ENCODE data around the gene COLEC11. TPM values are rescaled to one million over a fixed set of nuclear protein-coding genes. Genes with fewer than 3 reads are reported as not detected.
"Not testable (repeated sequence)": the region's sequence is repeated elsewhere in the genome, so short reads cannot be mapped to it uniquely, and the experiment has no call there.

COLEC11 gene
- total RNA-seq, 1 experiment from 2014 or later = 2.1 TPM

DNA sequence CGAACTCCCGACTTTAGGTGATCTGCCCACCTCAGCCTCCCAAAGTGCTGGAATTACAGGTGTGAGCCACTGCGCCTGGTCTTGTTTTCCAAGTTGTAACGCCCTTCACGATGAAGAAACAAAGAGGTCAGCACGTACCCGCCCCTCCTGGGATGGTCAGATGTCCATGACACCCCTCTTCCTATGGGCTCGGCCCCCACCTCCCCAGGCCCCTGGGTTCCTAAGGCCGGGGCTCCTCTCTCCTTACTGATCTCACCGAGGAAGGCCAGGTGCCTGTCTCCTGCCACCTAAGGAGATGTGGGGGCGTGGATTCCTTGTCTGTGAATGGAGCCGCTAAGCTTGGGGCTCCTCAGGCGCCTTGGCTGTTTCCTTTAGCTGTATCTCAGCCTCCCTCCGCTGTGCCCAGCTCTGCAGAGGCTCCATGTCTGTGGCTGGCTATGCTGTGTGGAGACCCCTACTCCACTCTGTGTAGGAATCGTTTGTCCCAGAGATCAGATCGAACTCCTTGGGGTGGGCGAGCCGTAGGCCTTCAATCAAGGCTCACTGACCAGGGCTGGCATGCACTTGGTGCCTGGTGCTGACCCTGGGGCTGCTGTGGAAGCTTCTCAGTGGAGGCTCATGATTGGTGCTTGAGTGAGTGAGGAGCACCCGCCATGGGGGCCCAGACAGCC is 8.8 kb downstream of the COLEC11 start:
- in situ Hi-C loops (cut with HindIII; ENCODE audit: low sequenced_read_pairs) = no loop called here
- no peak for DNase-seq (ENCODE audit: low spot score)

DNA sequence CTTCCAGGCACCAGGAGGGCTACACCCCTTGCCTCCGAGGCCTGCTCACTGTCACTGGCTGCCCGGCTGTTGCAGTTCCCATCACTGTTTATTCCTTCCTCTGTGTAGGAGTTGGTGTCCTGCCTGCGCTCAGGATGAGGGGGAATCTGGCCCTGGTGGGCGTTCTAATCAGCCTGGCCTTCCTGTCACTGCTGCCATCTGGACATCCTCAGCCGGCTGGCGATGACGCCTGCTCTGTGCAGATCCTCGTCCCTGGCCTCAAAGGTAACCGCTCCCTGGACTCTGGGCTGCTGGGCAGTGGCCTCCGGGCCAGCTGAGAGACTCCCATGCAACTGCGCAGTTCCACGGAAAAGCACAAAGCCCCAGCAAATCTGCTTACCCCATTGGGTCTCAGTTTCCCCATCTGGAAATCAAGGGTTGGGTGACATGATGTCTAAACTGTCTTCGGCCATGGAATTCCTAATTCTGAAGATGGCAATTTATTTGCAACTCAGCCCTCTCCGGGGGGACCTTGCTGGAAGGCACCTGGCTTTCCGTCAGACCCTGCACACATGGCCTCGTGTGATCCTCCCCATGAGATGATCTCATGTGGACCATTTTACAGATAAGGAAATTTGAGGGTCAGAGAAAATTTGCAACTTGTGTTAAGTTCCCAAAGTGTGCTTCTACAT is 9.4 kb downstream of the COLEC11 start:
- in situ Hi-C loops (cut with HindIII; ENCODE audit: low sequenced_read_pairs) = no loop called here
- peak; percentile 78 for DNase-seq (ENCODE audit: low spot score)

DNA sequence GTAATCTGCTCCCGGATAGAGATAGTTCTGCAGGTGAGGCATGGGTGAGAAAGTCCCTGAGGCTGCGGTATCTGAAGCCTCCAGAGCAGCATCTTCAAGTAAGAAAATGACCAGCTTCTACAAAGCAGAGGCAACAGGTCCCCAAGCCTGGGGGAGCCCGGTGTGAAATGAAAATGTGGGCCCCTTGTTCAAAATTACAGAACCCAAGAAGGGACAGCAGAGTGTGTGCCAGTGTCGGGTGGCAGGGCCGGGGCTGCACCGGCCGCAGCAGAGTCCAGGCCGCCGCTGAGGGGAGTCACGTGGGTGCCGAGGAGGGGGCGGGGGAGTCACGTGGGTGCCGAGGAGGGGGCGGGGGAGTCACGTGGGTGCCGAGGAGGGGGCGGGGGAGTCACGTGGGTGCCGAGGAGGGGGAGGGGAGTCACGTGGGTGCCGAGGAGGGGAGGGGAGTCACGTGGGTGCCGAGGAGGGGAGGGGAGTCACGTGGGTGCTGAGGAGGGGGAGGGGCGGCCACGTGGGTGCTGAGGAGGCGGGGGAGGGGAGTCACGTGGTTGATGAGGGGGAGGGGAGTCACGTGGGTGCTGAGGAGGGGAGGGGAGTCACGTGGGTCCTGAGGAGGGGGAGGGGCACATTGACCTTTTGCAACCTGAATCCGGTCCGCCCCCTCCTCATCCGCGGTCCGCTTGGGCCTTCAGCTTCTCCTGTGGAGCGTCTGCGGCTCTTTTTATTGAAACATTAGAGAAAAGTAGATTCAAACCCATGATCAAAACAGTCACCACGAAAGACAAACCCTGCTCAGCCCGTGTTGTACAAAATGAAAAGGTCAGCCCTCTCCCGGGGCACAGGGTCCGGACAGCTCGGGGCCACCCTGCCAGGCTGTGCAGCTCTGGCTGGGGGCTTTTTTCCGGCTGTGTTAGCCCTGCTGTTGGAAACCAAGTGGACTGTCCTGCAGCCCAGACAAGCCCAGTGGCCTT is 10.4 kb downstream of the COLEC11 start:
- DNase-seq (ENCODE audit: low spot score) = no peak
- in situ Hi-C loops (cut with HindIII; ENCODE audit: low sequenced_read_pairs) = no loop called here

DNA sequence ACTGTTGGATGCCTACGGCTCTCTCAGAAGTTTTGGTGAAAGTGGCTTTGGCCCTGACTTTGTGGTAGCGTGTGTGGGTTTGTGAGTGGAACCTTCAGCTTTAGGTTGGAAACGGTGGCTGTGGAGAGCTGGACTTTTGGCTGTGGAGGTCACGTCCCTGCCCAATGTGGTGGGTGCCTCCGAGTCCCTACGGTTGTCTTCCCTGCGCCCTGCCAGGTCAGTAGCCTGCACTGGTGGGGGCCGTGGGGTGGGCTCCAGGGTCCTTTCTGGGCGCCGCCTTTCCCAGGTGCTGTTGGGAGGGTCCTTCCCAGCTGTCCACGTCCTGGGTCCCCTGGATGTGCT is 11.1 kb downstream of the COLEC11 start:
- DNase-seq (ENCODE audit: low spot score) = no peak
- in situ Hi-C loops (cut with HindIII; ENCODE audit: low sequenced_read_pairs) = no loop called here

- in situ Hi-C loops (cut with HindIII; ENCODE audit: low sequenced_read_pairs) = no loop called here
- peak; percentile 76 for DNase-seq (ENCODE audit: low spot score)
Observed at GRCh38 chr2:3606370-3607201, 11.7 kb downstream of the COLEC11 start.

- in situ Hi-C loops (cut with HindIII; ENCODE audit: low sequenced_read_pairs) = no loop called here
- no peak for DNase-seq (ENCODE audit: low spot score)
Observed at GRCh38 chr2:3608373-3609278, 13.7 kb downstream of the COLEC11 start.

GRCh38 chr2:3609279-3609673 is 14.4 kb downstream of the COLEC11 start:
- DNase-seq (ENCODE audit: low spot score); in situ Hi-C loops (cut with HindIII; ENCODE audit: low sequenced_read_pairs): not testable (repeated sequence)

GRCh38 chr2:3610415-3610814 is 15.5 kb downstream of the COLEC11 start:
- DNase-seq (ENCODE audit: low spot score) = no peak
- in situ Hi-C loops (cut with HindIII; ENCODE audit: low sequenced_read_pairs) = no loop called here

DNA sequence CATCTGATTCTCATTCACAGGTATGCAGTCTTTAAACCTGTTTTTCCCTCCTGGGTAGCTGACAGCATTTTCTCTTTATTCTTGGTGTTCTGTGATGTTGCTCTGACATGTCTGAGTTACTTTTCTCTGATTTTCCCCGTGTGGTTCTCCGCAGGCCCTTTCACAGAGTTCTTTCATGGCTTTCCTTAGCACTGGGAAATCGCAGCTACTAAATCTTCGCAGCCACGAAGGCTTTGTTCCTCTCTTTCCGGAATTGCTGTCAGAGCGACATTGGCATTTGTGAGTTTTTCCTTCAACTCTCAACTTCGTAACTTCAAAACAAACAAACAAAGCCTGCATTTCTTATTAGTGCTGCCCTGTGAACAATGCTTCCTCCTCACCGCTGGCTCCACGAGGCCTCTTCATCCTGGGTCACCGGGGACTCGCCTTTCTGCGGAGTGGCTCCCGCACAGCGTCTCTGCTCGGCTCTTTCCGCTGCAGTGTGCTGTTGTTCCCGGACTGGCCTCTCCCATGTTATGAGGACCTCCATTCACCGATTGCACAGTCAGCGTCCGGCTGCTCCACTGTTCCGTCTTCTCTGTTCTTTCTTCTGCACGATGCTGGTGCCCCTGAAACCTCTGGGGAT is 16.1 kb downstream of the COLEC11 start:
- DNase-seq (ENCODE audit: low spot score) = no peak
- in situ Hi-C loops (cut with HindIII; ENCODE audit: low sequenced_read_pairs) = no loop called here

DNA sequence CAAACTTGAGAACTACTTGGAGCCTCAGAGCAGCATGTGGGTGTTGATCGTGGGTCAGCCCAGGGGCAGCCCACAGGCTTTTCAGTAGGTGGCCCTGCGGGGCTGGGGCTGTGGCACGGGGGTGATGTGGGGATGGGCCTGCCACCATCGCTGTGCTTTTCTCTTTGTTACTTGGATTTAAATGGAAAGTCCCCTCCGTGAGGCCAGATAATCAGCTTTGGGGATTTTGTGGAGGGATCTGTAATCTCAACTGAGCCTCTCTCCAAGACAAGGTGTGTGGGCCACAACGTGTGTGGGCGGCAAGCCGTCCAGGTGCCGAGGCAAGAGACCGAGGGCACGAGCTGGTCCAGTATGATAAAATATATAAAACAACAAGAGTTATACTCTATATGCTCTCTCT is 16.7 kb downstream of the COLEC11 start:
- in situ Hi-C loops (cut with HindIII; ENCODE audit: low sequenced_read_pairs) = no loop called here

DNA sequence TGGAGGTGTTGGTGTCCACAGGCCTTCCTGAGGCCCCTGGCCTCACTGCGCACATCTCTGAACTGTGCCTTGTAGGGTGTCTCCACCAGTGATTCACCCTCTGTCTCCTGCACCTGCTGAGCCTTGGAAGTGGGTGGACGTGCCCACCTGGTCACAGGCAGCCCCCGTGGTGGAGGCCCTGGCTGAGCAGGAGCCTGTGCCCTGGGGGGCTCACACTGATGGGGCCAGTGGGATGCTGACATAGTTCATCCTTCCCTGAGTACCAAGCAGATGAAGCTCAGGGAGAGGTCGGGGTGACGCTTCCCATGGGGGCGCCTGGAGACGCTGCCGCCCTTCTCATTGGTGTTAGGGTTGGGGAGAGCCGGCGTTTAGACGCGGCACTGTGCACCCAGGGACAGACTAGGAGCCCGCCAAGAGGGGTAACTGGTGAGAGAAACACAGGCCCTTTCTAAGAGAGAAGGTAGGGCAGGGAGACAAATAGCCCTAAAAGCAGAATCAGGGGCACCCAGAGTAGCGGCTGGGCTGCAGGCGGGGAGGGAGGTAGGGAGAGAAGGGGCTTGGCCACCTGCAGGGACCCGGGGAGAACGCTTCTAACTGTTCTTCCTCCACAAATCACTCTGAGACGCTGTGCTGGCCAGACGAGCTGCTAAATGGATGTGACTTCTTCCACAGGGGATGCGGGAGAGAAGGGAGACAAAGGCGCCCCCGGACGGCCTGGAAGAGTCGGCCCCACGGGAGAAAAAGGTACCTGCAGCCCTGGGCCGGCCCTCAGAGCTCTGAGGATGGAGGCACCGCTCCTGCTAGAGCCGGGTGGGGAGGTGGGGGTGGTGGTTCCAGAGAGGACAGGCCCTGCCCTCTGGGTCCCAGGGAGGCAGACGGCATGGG is 18.0 kb downstream of the COLEC11 start:
- no peak for DNase-seq (ENCODE audit: low spot score)
- in situ Hi-C loops (cut with HindIII; ENCODE audit: low sequenced_read_pairs) = no loop called here

More for the DNA sequence above, 16.7 kb downstream of the COLEC11 start:
- DNase-seq (ENCODE audit: low spot score) = no peak

DNA sequence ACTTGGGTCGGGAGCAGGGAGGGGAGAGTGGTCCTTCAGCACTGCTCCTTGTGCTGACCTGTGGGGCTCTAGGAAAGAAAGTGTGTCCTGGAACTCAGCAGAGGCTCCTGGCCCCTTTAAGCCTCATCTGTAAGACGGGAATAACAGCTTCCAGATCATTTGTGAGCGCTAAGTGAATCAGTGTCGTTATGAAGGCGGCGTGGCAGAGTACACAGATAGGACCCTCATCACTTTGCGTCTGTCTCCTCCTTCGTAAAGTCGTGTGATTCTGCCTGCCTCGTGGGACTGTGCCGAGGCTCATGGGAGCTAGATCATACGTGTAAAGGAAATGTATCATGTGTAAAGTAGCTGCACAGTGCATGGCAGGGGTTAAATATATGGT is 18.6 kb downstream of the COLEC11 start:
- DNase-seq (ENCODE audit: low spot score) = no peak
- in situ Hi-C loops (cut with HindIII; ENCODE audit: low sequenced_read_pairs) = no loop called here

DNA sequence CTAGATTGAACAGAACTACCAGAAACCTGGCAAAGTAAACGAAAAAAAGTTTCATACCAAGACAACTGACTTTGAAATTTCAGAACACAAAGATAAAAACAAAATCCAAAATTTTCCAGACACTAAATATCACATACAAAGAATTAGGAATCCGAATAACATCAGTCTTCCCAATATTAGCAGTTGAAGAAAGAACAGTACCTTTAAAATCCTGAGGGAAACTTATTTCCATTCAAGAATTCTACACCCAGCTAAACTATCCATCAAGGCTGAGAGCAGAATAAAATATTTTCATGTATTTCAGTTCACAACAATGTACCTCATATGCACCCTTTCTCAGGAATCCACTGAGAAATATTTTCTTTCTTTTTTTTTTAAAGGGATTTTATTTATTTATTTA is 19.8 kb downstream of the COLEC11 start:
- DNase-seq (ENCODE audit: low spot score); in situ Hi-C loops (cut with HindIII; ENCODE audit: low sequenced_read_pairs): not testable (repeated sequence)

DNA sequence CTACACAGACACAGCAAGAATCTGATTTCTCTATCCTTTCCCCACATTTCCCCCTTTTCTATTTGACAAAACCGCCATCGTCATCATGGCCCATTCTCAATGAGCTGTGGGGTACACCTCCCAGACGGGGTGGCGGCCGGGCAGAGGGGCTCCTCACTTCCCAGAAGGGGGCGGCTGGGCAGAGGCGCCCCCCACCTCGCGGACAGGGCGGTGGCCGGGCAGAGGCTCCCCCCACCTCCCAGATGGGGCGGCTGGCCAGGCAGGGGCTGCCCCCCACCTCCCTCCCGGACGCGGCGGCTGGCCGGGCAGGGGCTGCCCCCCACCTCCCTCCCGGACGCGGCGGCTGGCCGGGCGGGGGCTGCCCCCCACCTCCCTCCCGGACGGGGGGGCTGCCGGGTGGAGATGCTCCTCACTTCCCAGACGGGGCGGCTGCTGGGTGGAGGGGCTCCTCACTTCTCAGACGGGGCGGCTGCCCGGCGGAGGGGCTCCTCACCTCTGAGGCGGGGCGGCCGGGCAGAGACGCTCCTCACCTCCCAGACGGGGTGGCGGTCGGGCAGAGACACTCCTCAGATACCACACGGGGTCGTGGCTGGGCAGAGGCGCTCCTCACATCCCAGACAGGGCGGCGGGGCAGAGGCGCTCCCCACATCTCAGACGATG is 20.8 kb downstream of the COLEC11 start:
- in situ Hi-C loops (cut with HindIII; ENCODE audit: low sequenced_read_pairs) = not testable (repeated sequence)

GRCh38 chr2:3616435-3617197 is 21.7 kb downstream of the COLEC11 start:
- DNase-seq (ENCODE audit: low spot score); in situ Hi-C loops (cut with HindIII; ENCODE audit: low sequenced_read_pairs): not testable (repeated sequence)

More for the DNA sequence above, 20.8 kb downstream of the COLEC11 start:
- not testable (repeated sequence) for DNase-seq (ENCODE audit: low spot score)

Measured in G401 (cell line).